ENCODE results near the gene HDGF.

HDGF gene

GRCh38 chr1:156743367-156744302 is 7.8 kb downstream of the HDGF start:
- peak overlapping the region; percentile 5 for H3K4me3 Mint-ChIP-seq
- peaks cover 80% of the 10 kb centered on the region for H3K4me1 Mint-ChIP-seq
- H3K9me3 Mint-ChIP-seq = no peaks in the 10 kb centered on the region
- ATAC-seq (no peak), DNase-seq (ENCODE audit: low spot score in 2 of 2) (no peak)
- peaks cover 80% of the 10 kb centered on the region for H3K36me3 Mint-ChIP-seq
- peak overlapping the region; percentile 98 for H3K27ac Mint-ChIP-seq

DNA sequence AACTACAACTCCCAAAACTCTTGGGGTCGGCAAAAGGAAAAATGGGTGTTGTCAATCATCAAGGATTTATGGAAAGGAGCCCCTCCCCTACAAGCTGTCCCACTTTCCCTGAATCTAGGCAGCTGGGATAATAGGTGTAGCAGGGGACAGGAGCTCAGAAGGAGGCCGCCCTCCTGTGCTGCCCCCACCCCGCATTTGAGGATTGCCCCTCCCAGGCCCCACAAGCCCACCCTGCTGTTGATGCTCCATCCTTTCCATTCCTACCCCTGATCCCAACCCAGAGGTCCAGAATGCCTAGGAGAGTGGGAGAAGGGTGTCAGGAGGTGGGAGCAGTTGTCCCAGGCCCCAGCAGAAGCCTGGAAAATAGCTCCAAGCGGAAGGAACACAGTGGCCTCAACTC is 8.7 kb downstream of the HDGF start:
- ATAC-seq (no peak), DNase-seq (ENCODE audit: low spot score in 2 of 2) (no peak)
- H3K4me3 Mint-ChIP-seq = peak overlapping the region; percentile 91
- no peaks in the 10 kb centered on the region for H3K9me3 Mint-ChIP-seq
- peaks cover 77% of the 10 kb centered on the region for H3K36me3 Mint-ChIP-seq
- H3K4me1 Mint-ChIP-seq = peaks cover 72% of the 10 kb centered on the region
- H3K27ac Mint-ChIP-seq = peak overlapping the region; percentile 98

GRCh38 chr1:156742017-156742416 is 9.5 kb downstream of the HDGF start:
- Mint-ChIP-seq H3K27ac (peak overlapping the region; percentile 98), H3K9me3 (no peaks in the 10 kb centered on the region), H3K4me3 (peak overlapping the region; percentile 91), H3K36me3 (peaks cover 79% of the 10 kb centered on the region), H3K4me1 (peaks cover 64% of the 10 kb centered on the region)
- ATAC-seq (peak; percentile 3), DNase-seq (ENCODE audit: low spot score in 2 of 2) (no peak)

- Mint-ChIP-seq H3K4me3 (peak overlapping the region; percentile 91), H3K27ac (peak overlapping the region; percentile 98), H3K4me1 (peaks cover 59% of the 10 kb centered on the region), H3K9me3 (no peaks in the 10 kb centered on the region), H3K36me3 (peaks cover 74% of the 10 kb centered on the region)
- DNase-seq (ENCODE audit: low spot score in 2 of 2) (no peak), ATAC-seq (peak; percentile 27)
These were observed 9.9 kb downstream of the HDGF start for GRCh38 chr1:156741481-156741983.

DNA sequence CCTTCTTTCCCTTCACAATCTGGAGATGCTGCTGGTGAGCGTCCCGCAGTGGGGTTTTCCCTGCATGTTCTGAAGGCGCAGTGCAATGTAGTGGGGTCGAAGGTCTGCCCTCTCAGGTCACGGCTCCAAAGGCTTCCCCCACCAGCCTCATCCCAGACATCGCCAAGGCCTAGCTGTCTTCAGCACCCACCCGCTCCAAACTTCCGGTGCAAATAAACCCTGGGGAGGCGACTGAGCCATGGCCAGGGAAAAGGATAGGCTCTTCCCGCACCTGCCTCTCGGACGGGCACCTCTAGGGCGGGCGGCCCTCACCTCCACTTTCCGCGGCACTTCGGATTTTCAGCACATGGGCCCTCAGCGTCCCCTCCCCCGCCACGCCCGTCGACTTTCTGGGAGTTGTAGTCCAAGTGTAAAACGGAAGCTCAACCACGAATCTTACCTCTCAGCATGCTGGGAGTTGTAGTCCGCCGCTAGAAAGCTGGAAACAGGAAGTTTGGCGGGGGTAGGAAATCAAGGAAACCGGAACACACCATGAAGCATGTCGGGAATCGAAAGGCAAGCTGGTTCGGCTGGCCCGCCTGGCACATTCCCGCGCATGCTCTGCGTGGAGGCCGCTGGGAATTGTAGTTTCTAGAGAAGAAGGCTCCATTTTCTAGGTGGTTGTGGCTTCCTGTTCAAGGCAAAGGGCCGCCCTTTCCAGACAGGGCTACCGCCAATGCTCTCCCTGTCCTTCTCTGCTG is 10.6 kb downstream of the HDGF start, which contains the start of gene MRPL24:
Gene MRPL24, minus strand, starts transcription at position 348 of the 740 bp plus-strand sequence. CDS start 2,384 bp downstream, outside the sequence.
- peaks cover 71% of the 10 kb centered on the region for H3K36me3 Mint-ChIP-seq
- peak; percentile 87 for ATAC-seq
- H3K27ac Mint-ChIP-seq = peak within 1 kb of the TSS; percentile 98
- peak within 1 kb of the TSS; percentile 91 for H3K4me3 Mint-ChIP-seq
- H3K9me3 Mint-ChIP-seq = no peaks in the 10 kb centered on the region
- peak; percentile 84 to 97 for DNase-seq (ENCODE audit: low spot score in 2 of 2)
- H3K4me1 Mint-ChIP-seq = peaks cover 53% of the 10 kb centered on the region

GRCh38 chr1:156740237-156740740 is 11.2 kb downstream of the HDGF start:
- DNase-seq (ENCODE audit: low spot score in 2 of 2) = no peak
- peak overlapping the region; percentile 98 for H3K27ac Mint-ChIP-seq
- H3K4me3 Mint-ChIP-seq = peak overlapping the region; percentile 91
- H3K4me1 Mint-ChIP-seq = peaks cover 47% of the 10 kb centered on the region
- ATAC-seq = peak; percentile 0
- H3K36me3 Mint-ChIP-seq = peaks cover 71% of the 10 kb centered on the region
- H3K9me3 Mint-ChIP-seq = no peaks in the 10 kb centered on the region

GRCh38 chr1:156738916-156739315 is 12.6 kb downstream of the HDGF start:
- ATAC-seq (no peak), DNase-seq (ENCODE audit: low spot score in 2 of 2) (no peak)
- H3K36me3 Mint-ChIP-seq = peaks cover 64% of the 10 kb centered on the region
- peak overlapping the region; percentile 78 for H3K27ac Mint-ChIP-seq
- H3K4me3 Mint-ChIP-seq = peak overlapping the region; percentile 91
- no peaks in the 10 kb centered on the region for H3K9me3 Mint-ChIP-seq
- peaks cover 33% of the 10 kb centered on the region for H3K4me1 Mint-ChIP-seq

DNA sequence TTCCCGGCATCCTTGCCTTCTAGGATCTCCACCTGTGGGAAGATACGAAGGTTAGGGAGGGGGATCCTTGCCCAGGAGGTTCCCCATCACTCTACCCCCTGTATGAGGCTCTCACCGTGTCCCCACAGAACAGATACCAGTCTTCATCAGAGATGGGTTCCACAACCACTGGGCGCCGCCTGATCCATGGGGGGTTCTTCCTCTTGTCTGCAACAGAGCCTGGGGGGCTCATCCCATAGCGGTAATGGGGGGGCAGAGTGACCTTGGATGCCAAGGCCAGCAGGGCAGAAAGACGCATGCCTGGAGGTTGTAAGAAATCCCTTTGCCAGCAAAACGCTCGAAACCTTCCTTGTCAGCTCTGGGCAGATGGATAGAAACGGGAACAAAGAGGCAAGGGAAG is 13.1 kb downstream of the HDGF start:
- peaks cover 28% of the 10 kb centered on the region for H3K4me1 Mint-ChIP-seq
- ATAC-seq (no peak), DNase-seq (ENCODE audit: low spot score in 2 of 2) (no peak)
- peak overlapping the region; percentile 78 for H3K27ac Mint-ChIP-seq
- peaks cover 61% of the 10 kb centered on the region for H3K36me3 Mint-ChIP-seq
- no peaks in the 10 kb centered on the region for H3K9me3 Mint-ChIP-seq
- peak overlapping the region; percentile 91 for H3K4me3 Mint-ChIP-seq

DNA sequence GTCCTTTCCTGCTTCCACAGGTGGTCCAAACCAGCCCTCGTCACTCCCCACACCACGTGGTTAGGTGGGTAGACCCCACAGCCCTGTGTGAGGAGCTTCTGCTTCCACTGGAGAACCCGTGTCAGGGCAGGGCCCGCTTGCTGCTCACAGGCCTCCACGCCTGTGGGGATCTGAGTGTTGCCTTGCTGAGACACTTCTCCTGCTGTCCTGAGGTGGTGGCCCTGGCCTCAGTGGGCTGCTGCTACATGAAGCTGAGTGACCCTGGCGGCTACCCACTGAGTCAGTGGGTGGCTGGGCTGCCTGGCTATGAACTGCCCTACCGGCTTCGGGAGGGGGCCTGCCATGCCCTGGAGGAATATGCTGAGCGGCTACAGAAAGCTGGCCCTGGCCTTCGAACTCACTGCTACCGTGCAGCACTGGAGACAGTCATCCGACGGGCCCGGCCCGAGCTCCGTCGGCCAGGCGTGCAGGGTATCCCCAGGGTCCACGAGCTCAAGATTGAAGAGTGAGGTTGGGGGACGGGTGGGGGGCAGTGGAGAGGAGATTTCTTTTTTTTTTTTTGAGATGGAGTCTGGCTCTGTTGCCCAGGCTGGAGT is 17.4 kb downstream of the HDGF start:
- H3K27ac Mint-ChIP-seq = no peak overlapping the region
- no peak for ATAC-seq

DNA sequence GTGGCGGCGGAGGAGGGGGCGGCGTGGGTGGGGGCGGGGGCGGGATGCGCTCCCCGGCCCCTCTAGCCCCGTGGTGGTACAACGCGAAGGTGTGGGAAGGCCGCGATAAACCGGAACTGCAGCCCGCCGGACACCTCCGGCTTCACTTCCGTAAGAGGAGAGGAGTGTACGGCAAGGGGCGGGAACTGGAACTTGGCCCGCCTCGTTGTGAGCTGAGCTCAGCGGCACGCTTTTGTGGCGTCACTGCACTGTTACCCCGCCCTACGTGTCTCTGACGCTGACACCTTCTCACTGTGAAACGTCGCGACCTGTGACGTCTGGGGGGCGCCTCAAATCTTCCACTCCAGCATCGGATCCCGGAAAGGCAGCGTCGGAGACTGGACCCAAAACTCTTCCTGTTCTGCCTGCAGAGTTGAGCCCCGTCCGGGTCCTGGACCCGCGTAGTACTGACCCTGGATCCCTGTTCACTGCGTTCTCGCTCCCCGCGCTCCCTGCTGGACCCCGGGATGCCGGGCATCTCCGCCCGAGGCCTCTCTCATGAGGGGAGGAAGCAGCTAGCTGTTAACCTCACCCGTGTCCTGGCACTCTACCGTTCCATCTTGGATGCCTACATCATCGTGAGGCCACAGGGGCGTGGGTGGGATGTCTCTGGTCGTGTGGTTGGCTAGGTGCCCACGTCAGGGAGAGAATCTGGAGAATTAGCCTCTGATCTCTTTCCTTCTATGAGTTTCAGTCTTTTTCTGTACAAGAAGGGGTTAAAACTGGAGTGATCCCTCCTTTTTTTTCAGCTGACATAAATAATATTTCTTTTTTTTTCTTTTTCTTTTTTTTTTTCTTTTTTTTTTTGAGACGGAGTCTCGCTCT is 22.6 kb downstream of the HDGF start, which contains the start of gene ISG20L2:
Gene ISG20L2, minus strand, starts transcription at position 168 of the 864 bp plus-strand sequence. CDS start 1,114 bp downstream, outside the sequence.
- ATAC-seq (peak; percentile 96), DNase-seq (ENCODE audit: low spot score in 2 of 2) (peak; percentile 81 to 96)
- Mint-ChIP-seq H3K4me3 (no peak within 1 kb of the TSS), H3K36me3 (peaks cover 38% of the 10 kb centered on the region), H3K4me1 (peaks cover 31% of the 10 kb centered on the region), H3K27ac (no peak within 1 kb of the TSS), H3K9me3 (no peaks in the 10 kb centered on the region)

More for the DNA sequence above, 17.4 kb downstream of the HDGF start:
- DNase-seq (ENCODE audit: low spot score in 2 of 2) = no peak
- peaks cover 20% of the 10 kb centered on the region for H3K4me1 Mint-ChIP-seq
- no peak overlapping the region for H3K4me3 Mint-ChIP-seq
- H3K36me3 Mint-ChIP-seq = peaks cover 51% of the 10 kb centered on the region
- no peaks in the 10 kb centered on the region for H3K9me3 Mint-ChIP-seq

DNA sequence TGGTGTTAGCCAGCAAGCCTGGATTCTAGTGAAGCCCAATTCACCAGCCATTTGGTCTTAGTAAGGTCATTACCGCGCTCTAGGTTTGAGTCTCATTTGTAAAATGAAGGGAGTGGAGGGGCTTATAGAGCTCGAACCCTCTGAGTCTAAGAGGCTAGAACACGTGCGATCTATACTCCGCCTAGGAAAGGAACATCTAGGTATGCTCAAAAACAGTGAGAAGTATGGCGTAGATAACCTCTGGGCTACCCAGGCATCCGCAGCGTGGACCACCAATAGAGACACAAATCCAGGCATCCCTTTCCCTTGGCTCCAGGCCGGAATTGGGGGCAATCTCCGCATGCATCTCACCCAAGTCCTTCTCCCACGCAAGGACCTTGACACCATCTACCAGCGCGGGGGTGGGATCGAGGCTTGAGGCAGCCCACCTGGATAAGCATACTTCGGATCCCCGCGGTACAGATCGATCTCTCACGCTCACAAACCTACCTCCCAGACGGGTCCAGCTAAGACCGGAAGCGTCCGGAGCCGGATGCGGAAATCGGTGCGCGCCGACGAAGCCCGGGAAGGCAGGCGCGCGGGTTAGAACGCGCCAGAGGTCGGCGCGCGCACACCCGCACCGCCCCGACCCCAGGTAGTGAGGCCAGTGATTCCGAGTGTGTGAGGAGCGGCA is 23.4 kb downstream of the HDGF start, which contains the start of gene METTL25B:
Gene METTL25B, plus strand, starts transcription at position 544 of the 673 bp plus-strand sequence. CDS start 636 bp downstream, outside the sequence.
- no peak within 1 kb of the TSS for H3K27ac Mint-ChIP-seq
- DNase-seq (ENCODE audit: low spot score in 2 of 2) (peak in 1 of 2 donors; percentile 68), ATAC-seq (peak; percentile 77)
- H3K9me3 Mint-ChIP-seq = no peaks in the 10 kb centered on the region
- H3K4me3 Mint-ChIP-seq = no peak within 1 kb of the TSS
- peaks cover 39% of the 10 kb centered on the region for H3K4me1 Mint-ChIP-seq
- H3K36me3 Mint-ChIP-seq = peaks cover 33% of the 10 kb centered on the region

DNA sequence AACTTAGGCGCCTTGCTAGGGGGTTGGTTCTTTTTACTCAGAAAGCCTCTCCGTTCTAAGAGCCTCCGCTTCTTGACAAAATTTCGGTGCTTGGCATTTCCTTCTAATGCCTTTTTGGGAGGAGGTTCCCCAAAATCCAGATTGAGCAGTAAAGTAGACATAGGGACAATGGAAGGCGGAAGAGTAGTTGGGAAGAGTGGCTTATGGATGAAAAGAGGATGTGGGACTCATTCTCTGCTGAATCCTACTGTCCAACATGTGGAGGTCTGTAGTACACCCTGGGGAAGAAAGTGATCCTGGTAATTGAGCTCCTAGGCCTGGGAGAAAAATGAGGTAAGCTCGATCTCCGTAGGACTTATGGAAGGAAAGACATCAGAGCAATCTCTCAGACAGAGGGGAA is 24.0 kb downstream of the HDGF start:
- Mint-ChIP-seq H3K27ac (no peak overlapping the region), H3K9me3 (no peaks in the 10 kb centered on the region), H3K36me3 (peaks cover 27% of the 10 kb centered on the region), H3K4me3 (no peak overlapping the region), H3K4me1 (peaks cover 39% of the 10 kb centered on the region)
- DNase-seq (ENCODE audit: low spot score in 2 of 2) (no peak), ATAC-seq (no peak)

DNA sequence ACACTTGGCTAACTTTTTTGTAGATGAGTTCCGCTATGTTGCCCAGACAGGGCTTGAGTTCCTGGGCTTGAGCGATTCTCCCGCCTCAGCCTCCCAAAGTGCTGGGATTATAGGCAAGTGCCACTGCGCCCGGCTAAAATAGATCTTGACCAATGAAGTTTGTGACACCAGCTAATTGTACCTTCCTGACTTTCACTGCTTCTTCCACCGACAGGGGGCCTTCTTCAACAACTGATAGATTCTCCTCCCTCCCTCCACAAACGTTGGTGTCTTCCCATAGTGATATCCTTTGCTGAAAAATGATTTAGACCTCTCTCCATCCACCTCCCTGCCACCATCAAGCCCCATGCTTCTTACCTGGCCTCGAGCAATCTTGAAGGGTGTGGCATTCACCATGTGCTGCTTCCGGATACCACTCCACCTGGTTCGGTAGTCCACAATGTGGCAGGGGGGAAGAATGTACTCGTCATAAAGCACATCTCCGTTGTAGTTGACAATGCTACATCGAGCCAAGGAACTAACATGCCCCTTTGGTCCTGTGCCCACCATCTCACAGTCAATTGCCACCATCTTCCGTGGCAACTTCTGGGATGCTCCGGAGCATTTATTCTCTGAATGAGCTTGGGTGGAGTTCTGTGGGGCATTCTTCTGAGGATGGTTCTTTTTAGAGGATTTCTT is 24.8 kb downstream of the HDGF start:
- no peak overlapping the region for H3K27ac Mint-ChIP-seq
- no peak for ATAC-seq
- peaks cover 38% of the 10 kb centered on the region for H3K4me1 Mint-ChIP-seq
- H3K4me3 Mint-ChIP-seq = no peak overlapping the region
- H3K9me3 Mint-ChIP-seq = no peaks in the 10 kb centered on the region
- DNase-seq (ENCODE audit: low spot score in 2 of 2) = peak; percentile 40 to 82
- H3K36me3 Mint-ChIP-seq = peaks cover 23% of the 10 kb centered on the region

Data from stimulated activated effector memory CD8-positive, alpha-beta T cell treated with anti-CD3 and anti-CD28 coated beads, Interleukin-12 subunit alpha, Interleukin-12 subunit beta, amount 100 ng/mL, for 72 hours (primary cell).